GM12878 (cell line): ENCODE results near the gene GNLY. TPM values are rescaled to one million over a fixed set of nuclear protein-coding genes. Genes with fewer than 3 reads are reported as not detected.

Source experiments
- ATAC-seq: fragments of 200-7000 bp; cut with Tn5 transposase; 3 replicates; pipeline ENCODE4 v1.9.1; 2020; ENCODE audit warnings: mild to moderate bottlenecking, moderate library complexity
- BruUV-seq: library from RNA; stranded (reverse); fragments of 400-500 nt; replicated peaks from 2 replicates; lab custom pipeline; 2021; lab: Mats Ljungman, UMichigan
- CTCF ChIA-PET: fragments of 300-600 bp; sonication (Branson Sonifier 250); formaldehyde crosslinking; extraction: SDS; loops from one replicate; lab custom pipeline; 2021; ENCODE audit warnings: inconsistent platforms; lab: Yijun Ruan, JAX
- POLR2A ChIA-PET: fragments of 350-600 bp; formaldehyde crosslinking; extraction: SDS; loops from one replicate; lab custom pipeline; 2021; ENCODE audit warnings: inconsistent platforms; lab: Charles Lee
- RAD21 ChIA-PET: fragments of 300-600 bp; sonication (Branson Sonifier 250); formaldehyde crosslinking; loops from one replicate; lab custom pipeline; 2023; ENCODE audit warnings: antibody characterized with exemption; ENCODE audit not compliant: unreplicated experiment; lab: Charles Lee
- SMC1A ChIA-PET: fragments of 300-600 bp; sonication (Branson Sonifier 250); formaldehyde crosslinking; loops from one replicate; lab custom pipeline; 2023; ENCODE audit not compliant: unreplicated experiment, uncharacterized antibody; lab: Charles Lee
- DNase-seq: peaks from one replicate; pipeline ENCODE4 v3.0.0-alpha.2; 2011; ENCODE audit warnings: low read depth, low spot score
- FAIRE-seq: peaks from 3 replicates; lab custom pipeline; 2011; peaks lifted over from hg19 to GRCh38; lab: Jason Lieb, UNC
- H2AFZ ChIP-seq: 2 replicates; pipeline ENCODE4 v1.6.0; 2011; ENCODE audit warnings: low read depth, low read length, control low read depth; ENCODE audit not compliant: control insufficient read depth
- H3K27ac ChIP-seq: 2 replicates; pipeline ENCODE4 v1.5.1; 2011; ENCODE audit warnings: control low read depth; ENCODE audit not compliant: control insufficient read depth, insufficient read depth
- H3K27me3 ChIP-seq, 2 experiments: replicated peaks in 1 of 2; 2 replicates each; pipeline versions ENCODE4 v1.6.0 to v1.6.1; 2011; ENCODE audit warnings: low read length in 1 of 2; ENCODE audit not compliant: control insufficient read depth in 2 of 2, insufficient read depth in 2 of 2
- H3K36me3 ChIP-seq, 2 experiments: 2 replicates each; pipeline ENCODE4 v1.5.1; 2011; ENCODE audit warnings: low read length in 1 of 2; ENCODE audit not compliant: control insufficient read depth in 2 of 2, insufficient read depth in 2 of 2
- H3K4me1 ChIP-seq: 2 replicates; pipeline ENCODE4 v1.6.1; 2011; ENCODE audit warnings: mild to moderate bottlenecking, low read length, moderate library complexity, mixed read lengths; ENCODE audit not compliant: control insufficient read depth, insufficient read depth
- H3K4me2 ChIP-seq: 2 replicates; pipeline ENCODE4 v1.6.0; 2011; ENCODE audit warnings: control low read depth; ENCODE audit not compliant: control insufficient read depth, insufficient read depth
- H3K4me3 ChIP-seq: fragments of 200-600 bp; sonication (generic); 2 replicates; pipeline ENCODE4 v1.5.1; 2016
- H3K79me2 ChIP-seq: 2 replicates; pipeline ENCODE4 v1.6.0; 2011; ENCODE audit warnings: low read length; ENCODE audit not compliant: control insufficient read depth, insufficient read depth
- H3K9ac ChIP-seq: 2 replicates; pipeline ENCODE4 v1.8.0; 2011; ENCODE audit warnings: low read length, control low read depth, mixed read lengths; ENCODE audit not compliant: control insufficient read depth, insufficient read depth
- H3K9me3 ChIP-seq: replicated peaks from 3 replicates; pipeline ENCODE4 v1.5.1; 2011; ENCODE audit warnings: mild to moderate bottlenecking, low read length; ENCODE audit not compliant: control insufficient read depth, insufficient read depth
- H4K20me1 ChIP-seq: 2 replicates; pipeline ENCODE4 v1.6.0; 2011; ENCODE audit not compliant: control insufficient read depth, insufficient read depth
- DPF2 ChIP-seq: fragments of 450-650 bp; IDR thresholded peaks from 2 replicates; pipeline ENCODE4 v1.6.1; 2017; ENCODE audit warnings: mild to moderate bottlenecking
- FOXM1 ChIP-seq: IDR thresholded peaks from 2 replicates; pipeline ENCODE4 v1.6.1; 2012; ENCODE audit warnings: low read depth, mild to moderate bottlenecking, inconsistent platforms, low read length, moderate library complexity
- HDAC6 ChIP-seq: fragments of 200-600 bp; sonication (generic); IDR thresholded peaks from one replicate; pipeline ENCODE4 v1.8.0; 2017; ENCODE audit warnings: antibody characterized with exemption; ENCODE audit not compliant: unreplicated experiment
- KAT2A ChIP-seq: conservative IDR thresholded peaks from 2 replicates; pipeline ENCODE4 v1.6.1; 2011; ENCODE audit warnings: low read depth, low read length; ENCODE audit not compliant: control insufficient read depth
- LARP7 ChIP-seq: fragments of 450-650 bp; IDR thresholded peaks from 2 replicates; pipeline ENCODE4 v1.6.1; 2017; ENCODE audit warnings: mild to moderate bottlenecking
- NBN ChIP-seq: fragments of 450-650 bp; IDR thresholded peaks from 2 replicates; pipeline ENCODE4 v1.6.1; 2016
- NFXL1 ChIP-seq: fragments of 450-650 bp; IDR thresholded peaks from 2 replicates; pipeline ENCODE4 v1.6.1; 2017; ENCODE audit warnings: antibody characterized with exemption, mild to moderate bottlenecking, borderline replicate concordance
- RAD51 ChIP-seq: fragments of 450-650 bp; IDR thresholded peaks from 2 replicates; pipeline ENCODE4 v1.6.1; 2016; ENCODE audit warnings: moderate library complexity, mild to moderate bottlenecking, inconsistent platforms
- RBBP5 ChIP-seq: fragments of 200-600 bp; sonication (generic); conservative IDR thresholded peaks from 2 replicates; pipeline ENCODE4 v1.6.1; 2016
- SMARCA5 ChIP-seq: fragments of 450-650 bp; IDR thresholded peaks from 2 replicates; pipeline ENCODE4 v1.6.1; 2017; ENCODE audit warnings: mild to moderate bottlenecking
- SREBF2 ChIP-seq: IDR thresholded peaks from 2 replicates; pipeline ENCODE4 v1.6.1; 2012; ENCODE audit warnings: mild to moderate bottlenecking, low read length
- SRF ChIP-seq, 2 experiments: IDR thresholded peaks; 2 replicates each; pipeline ENCODE4 v1.6.1; 2011; ENCODE audit warnings: low read depth in 2 of 2, low read length in 2 of 2, mild to moderate bottlenecking in 1 of 2, moderate library complexity in 1 of 2
- STAT1 ChIP-seq: fragments of 450-650 bp; conservative IDR thresholded peaks from 2 replicates; pipeline ENCODE4 v1.6.1; 2014; ENCODE audit warnings: antibody characterized with exemption, mild to moderate bottlenecking
- TCF3 ChIP-seq: IDR thresholded peaks from 2 replicates; pipeline ENCODE4 v1.6.1; 2012; ENCODE audit warnings: low read depth, mild to moderate bottlenecking, low read length, borderline replicate concordance; ENCODE audit not compliant: insufficient read depth
- WGBS: methylation state at CpG from one replicate; pipeline ENCODE4 v1.1.6; 2016; ENCODE audit warnings: low lambda C conversion rate; ENCODE audit not compliant: insufficient replicate concordance, insufficient coverage; ENCODE audit errors: missing lambda C conversion rate; 5-methylcytosine and 5-hydroxymethylcytosine counted together
- in situ Hi-C: fragments of 300-500 bp; cut with MboI; formaldehyde crosslinking; loops from 9 replicates; pipeline ENCODE4 v1.14.3; 2018; ENCODE audit warnings: mixed read lengths
- intact Hi-C: fragments of 100-400 bp; cut with micrococcal nuclease; formaldehyde crosslinking; loops from one replicate; pipeline ENCODE4 v1.14.2; 2022; ENCODE audit not compliant: unreplicated experiment
- polyA plus RNA-seq, 11 experiments: library from polyadenylated mRNA; depleted of rRNA in 4 of 11; unstranded in 6 of 11; stranded (reverse) in 5 of 11; fragments of >200 nt; fragmentation: Nextera tagmentation in 4 of 11; fragmentation: Illumina TruSeq in 1 of 11; extraction: Ambion mirVana in 4 of 11; extraction: Trizol in 1 of 11; gene quantifications; 1 replicate in 1 of 11; 2 replicates in 10 of 11; pipeline versions ENCODE4 v1.2.1 to v1.2.3, GENCODE V29; 2011 to 2016; ENCODE audit warnings: inconsistent platforms in 2 of 11, missing spikeins in 2 of 11, low read depth in 1 of 11
- total RNA-seq, 4 experiments: library from RNA; depleted of rRNA in 3 of 4; stranded (reverse); fragments of >200 nt in 3 of 4; fragmentation: Illumina TruSeq in 1 of 4; extraction: Trizol in 1 of 4; gene quantifications; 2 replicates each; pipeline versions ENCODE4 v1.2.1 to v1.2.3, GENCODE V29; 2013 to 2021
- TF ChIP-seq, protein P1 (sequence below): fragments of 450-650 bp; IDR thresholded peaks from 2 replicates; pipeline ENCODE4 v1.6.1; 2016; ENCODE audit warnings: mild to moderate bottlenecking, moderate library complexity, borderline replicate concordance
- TF ChIP-seq, protein P2 (sequence below): IDR thresholded peaks from 2 replicates; pipeline ENCODE4 v1.6.1; 2012; ENCODE audit warnings: low read length, inconsistent platforms
- TF ChIP-seq, protein P3 (sequence below): IDR thresholded peaks from 2 replicates; pipeline ENCODE4 v1.6.1; 2011; ENCODE audit warnings: low read depth, low read length, improper control_type of control experiment, borderline replicate concordance

The GNLY gene
- total and polyA plus RNA-seq, 10 of the 15 experiments (the other 5 are each of a cell fraction or from before 2014, with no cell fraction given): 0.18 to 0.42 TPM; not detected in 8

DNA sequence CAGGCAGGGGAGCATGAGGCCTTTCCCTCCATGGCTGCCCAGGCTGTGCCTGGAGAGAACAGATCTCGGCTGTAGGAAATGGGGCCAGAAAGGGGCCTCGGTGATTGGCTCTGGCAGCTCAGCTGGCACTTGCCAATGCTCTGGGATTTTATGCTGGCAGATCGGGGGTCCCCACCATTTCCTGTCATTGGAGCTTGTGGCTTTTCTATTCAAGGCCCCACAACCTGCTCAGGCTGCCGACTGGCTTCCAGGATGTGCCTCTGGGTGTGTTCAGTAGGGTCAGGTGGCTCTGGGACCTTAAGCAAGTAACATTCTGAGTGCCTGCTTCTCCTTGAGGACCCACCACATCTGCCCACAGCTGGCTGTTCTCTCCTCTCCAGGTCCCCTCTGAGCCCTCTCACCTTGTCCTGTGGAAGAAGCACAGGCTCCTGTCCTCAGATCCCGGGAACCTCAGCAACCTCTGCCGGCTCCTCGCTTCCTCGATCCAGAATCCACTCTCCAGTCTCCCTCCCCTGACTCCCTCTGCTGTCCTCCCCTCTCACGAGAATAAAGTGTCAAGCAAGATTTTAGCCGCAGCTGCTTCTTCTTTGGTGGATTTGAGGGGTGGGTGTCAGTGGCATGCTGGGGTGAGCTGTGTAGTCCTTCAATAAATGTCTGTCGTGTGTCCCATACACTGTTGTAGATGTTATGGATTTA lies 4.2 kb downstream of the GNLY start:
- Histone ChIP-seq H4K20me1 (no peaks in the 10 kb centered on the region), H3K36me3 (no peaks in the 10 kb centered on the region), H3K9me3 (no peaks in the 10 kb centered on the region), H3K4me2 (no peak overlapping the region), H3K9ac (no peak overlapping the region), H3K4me3 (no peak overlapping the region), H3K4me1 (no peaks in the 10 kb centered on the region), H3K79me2 (no peaks in the 10 kb centered on the region), H2AFZ (no peak overlapping the region; the same call in 1 of the 2 replicates), H3K27ac (no peak overlapping the region), H3K27me3 (no peaks in the 10 kb centered on the region)
- TF ChIP-seq RBBP5 (no peak), DPF2 (no peak), RAD51 (no peak), TCF3 (no peak), HDAC6 (no peak), SMARCA5 (no peak), LARP7 (no peak), NFXL1 (no peak), FOXM1 (no peak), SREBF2 (no peak), NBN (no peak), SRF (IDR thresholded peaks at IDR 0.05; ENCODE audit: low read depth in 2 of 2, low read length in 2 of 2) (no peak), KAT2A (no peak), STAT1 (no peak)
- TF ChIP-seq, protein P1, sequence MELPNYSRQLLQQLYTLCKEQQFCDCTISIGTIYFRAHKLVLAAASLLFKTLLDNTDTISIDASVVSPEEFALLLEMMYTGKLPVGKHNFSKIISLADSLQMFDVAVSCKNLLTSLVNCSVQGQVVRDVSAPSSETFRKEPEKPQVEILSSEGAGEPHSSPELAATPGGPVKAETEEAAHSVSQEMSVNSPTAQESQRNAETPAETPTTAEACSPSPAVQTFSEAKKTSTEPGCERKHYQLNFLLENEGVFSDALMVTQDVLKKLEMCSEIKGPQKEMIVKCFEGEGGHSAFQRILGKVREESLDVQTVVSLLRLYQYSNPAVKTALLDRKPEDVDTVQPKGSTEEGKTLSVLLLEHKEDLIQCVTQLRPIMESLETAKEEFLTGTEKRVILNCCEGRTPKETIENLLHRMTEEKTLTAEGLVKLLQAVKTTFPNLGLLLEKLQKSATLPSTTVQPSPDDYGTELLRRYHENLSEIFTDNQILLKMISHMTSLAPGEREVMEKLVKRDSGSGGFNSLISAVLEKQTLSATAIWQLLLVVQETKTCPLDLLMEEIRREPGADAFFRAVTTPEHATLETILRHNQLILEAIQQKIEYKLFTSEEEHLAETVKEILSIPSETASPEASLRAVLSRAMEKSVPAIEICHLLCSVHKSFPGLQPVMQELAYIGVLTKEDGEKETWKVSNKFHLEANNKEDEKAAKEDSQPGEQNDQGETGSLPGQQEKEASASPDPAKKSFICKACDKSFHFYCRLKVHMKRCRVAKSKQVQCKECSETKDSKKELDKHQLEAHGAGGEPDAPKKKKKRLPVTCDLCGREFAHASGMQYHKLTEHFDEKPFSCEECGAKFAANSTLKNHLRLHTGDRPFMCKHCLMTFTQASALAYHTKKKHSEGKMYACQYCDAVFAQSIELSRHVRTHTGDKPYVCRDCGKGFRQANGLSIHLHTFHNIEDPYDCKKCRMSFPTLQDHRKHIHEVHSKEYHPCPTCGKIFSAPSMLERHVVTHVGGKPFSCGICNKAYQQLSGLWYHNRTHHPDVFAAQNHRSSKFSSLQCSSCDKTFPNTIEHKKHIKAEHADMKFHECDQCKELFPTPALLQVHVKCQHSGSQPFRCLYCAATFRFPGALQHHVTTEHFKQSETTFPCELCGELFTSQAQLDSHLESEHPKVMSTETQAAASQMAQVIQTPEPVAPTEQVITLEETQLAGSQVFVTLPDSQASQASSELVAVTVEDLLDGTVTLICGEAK: no peak
- TF ChIP-seq, protein P2, sequence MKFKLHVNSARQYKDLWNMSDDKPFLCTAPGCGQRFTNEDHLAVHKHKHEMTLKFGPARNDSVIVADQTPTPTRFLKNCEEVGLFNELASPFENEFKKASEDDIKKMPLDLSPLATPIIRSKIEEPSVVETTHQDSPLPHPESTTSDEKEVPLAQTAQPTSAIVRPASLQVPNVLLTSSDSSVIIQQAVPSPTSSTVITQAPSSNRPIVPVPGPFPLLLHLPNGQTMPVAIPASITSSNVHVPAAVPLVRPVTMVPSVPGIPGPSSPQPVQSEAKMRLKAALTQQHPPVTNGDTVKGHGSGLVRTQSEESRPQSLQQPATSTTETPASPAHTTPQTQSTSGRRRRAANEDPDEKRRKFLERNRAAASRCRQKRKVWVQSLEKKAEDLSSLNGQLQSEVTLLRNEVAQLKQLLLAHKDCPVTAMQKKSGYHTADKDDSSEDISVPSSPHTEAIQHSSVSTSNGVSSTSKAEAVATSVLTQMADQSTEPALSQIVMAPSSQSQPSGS: no peak
- TF ChIP-seq, protein P3, sequence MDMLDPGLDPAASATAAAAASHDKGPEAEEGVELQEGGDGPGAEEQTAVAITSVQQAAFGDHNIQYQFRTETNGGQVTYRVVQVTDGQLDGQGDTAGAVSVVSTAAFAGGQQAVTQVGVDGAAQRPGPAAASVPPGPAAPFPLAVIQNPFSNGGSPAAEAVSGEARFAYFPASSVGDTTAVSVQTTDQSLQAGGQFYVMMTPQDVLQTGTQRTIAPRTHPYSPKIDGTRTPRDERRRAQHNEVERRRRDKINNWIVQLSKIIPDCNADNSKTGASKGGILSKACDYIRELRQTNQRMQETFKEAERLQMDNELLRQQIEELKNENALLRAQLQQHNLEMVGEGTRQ: no peak
- in situ Hi-C loops (no loop called here), intact Hi-C loops (no loop called here)
- POLR2A ChIA-PET: no interaction called here
- DNase-seq: no peak
- RAD21 ChIA-PET: no interaction called here
- CTCF ChIA-PET: interaction anchor here (1.0 to 4.3 kb wide), 4 partner anchors 8 to 31 kb away, joined by 3 to 21 read pairs (median 5); no protein-coding TSS in a partner anchor
- no peak for ATAC-seq
- WGBS: 36% methylated on average over 11 of the region's 11 CpGs
- no TSS peak for BruUV-seq
- FAIRE-seq: no peak
- SMC1A ChIA-PET: interaction anchor here (1.5 to 2.3 kb wide), 2 partner anchors 9 to 115 kb away, joined by 5 read pairs; no protein-coding TSS in a partner anchor
